HL-60/S4 treated with phorbol 12-myristate 13-acetate at 8.2 ng/mL for 4 days and 3 days (cell line): Measurements from ENCODE around the gene HNRNPF.
"Not testable (repeated sequence)": the region's sequence is repeated elsewhere in the genome, so short reads cannot be mapped to it uniquely, and the experiment has no call there.

Experiments used
- in situ Hi-C: fragments of 300-500 bp; cut with MboI; formaldehyde crosslinking; loops from 2 replicates; pipeline ENCODE4 v1.15.0; 2022; ENCODE audit warnings: low sequenced_read_pairs

The HNRNPF gene

DNA sequence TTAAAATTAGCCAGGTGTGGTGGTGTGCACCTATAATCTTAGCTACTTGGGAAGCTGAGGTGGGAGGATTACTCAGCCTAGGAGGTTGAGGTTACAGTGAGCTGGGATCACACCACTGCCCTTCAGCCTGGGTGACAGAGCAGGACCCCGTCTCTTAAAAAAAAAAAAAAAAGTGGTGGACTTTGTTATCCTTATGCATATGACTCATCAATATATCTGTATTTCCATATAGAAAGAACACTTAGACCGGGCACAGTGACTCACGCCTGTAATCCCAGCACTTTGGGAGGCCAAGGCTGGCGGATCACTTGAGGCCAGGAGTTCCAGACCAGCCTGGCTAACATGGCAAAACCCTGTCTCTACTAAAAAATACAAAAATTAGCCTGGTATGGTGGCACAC is 13.0 kb upstream of the HNRNPF start:
- in situ Hi-C loops: not testable (repeated sequence)

- in situ Hi-C loops: no loop called here
Measured at GRCh38 chr10:43421519-43421918, 12.5 kb upstream of the HNRNPF start.

DNA sequence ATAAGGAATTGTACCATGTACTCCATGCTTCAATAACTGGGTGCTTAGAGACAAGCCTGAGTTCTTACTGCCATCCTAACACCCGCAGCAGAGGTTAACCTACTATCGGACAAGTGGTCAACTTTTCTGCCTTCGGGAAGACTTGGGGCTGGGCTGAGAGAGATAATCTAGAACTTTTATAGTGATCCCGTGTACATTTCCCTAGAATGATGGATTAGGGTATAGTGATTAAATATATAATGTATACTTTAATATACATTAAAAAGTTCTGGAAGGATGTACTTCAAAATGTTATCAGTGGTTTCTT is 12.2 kb upstream of the HNRNPF start:
- in situ Hi-C loops: no loop called here

GRCh38 chr10:43420369-43421200 is 11.6 kb upstream of the HNRNPF start:
- in situ Hi-C loops: no loop called here

DNA sequence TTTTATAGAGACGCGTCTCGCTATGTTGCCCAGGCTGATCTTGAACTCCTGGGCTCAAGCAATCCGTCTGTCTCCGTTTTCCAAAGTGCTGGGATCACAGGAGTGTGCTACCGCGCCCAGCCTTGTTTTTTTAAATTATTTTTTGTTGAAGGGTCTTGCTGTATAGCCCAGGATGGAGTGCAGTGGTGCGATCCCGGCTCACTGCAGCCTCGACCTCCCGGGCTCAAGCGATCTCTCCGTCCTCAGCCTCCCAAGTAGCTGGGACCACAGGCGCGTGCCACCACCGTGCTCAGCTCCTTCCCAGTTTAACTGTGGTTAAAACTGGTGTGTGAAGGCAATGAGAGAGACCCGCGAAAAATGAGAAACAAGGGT is 11.0 kb upstream of the HNRNPF start:
- in situ Hi-C loops: no loop called here

DNA sequence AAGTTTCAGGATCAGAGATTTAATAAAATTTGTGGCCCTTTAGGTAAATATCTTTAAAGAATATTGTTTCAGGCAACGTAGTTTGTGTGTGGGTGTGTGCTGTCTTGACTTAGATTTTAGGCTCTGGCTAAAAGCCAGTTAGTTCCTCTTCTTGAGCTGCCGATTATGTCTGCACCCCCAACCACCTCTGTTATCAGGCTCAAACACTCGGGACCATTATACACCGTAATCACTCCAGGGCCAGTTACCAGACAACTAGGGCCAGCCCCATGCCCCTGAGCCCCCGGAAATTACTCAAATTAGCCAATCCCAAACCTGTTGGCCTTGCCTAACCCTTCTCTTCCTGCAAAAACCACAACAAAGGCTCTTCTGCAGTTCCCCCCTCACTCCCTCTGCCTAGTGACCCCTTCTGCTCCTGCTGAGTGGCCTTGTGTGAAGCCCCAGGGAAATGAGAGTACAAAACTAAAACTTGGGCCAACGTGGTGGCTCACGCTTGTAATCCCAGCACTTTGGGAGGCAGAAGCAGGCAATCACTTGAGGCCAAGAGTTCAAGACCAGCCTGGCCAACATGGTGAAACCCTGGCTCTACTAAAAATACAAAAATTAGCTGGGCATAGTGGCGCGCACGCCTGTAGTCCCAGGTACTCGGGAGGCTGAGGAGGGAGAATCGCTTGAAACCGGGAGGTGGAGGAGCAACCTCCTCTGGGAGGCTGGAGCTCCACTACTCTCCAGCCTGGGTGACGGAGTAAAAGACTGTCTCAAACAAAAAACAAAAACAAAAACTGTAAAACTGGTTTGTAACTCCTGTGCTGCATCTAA is 9.2 kb upstream of the HNRNPF start:
- in situ Hi-C loops: no loop called here

- in situ Hi-C loops: no loop called here
Measured at GRCh38 chr10:43415544-43415943, 6.6 kb upstream of the HNRNPF start.

DNA sequence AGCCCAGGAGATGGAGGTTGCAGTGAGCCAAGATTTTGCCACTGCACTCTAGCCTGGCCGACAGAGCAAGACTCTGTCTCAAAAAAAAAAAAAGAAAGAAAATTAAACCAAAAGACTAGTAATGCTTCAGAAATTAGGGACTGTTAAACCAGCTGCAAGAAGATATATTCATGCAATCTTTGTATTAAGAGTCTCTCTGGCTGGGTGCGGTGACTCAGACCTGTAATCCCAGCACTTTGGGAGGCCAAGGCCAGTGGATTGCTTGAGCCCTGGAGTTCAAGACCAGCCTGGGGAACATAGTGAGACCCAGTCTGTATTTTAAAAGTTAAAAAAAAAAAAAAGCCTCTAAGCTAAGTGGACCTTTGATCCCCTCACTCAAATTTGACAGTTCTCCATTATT is 2.5 kb upstream of the HNRNPF start:
- in situ Hi-C loops: no loop called here

- in situ Hi-C loops: no loop called here
Measured at GRCh38 chr10:43410345-43410744, 1.4 kb upstream of the HNRNPF start.

DNA sequence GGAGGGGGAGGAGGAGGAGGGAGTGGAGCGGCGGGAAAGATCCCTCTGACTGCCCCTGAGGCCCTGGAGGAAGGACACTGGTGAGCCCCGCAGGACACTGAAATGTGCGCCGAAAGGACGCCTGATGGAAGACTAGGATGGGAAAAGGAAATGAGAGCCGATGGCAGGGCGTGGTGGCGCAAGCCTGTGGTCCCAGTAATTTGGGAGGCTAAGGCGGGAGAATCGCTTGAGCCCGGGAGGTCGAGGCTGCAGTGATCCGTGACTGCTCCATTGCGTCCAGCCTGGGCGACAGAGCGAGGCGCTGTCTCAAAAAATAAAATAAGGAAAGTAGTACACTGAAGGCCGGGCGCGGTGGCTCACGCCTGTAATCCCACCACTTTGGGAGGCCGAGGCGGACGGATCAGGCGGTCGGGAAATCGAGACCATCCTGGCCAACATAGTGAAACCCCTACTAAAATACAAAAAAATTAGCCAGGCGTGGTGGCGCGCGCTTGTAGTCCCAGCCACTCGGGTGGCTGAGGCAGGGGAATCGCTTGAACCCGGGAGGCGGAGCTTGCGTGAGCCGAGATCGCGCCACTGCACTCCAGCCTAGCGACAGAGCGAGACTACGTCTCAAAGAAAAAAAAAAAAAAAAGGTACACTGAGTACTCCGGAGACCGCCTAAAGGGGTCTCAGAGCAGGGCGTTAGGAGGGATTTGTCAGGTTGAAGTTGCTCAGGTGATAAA is 561 bp upstream of the HNRNPF start:
- in situ Hi-C loops: no loop called here

GRCh38 chr10:43408331-43408709 is 666 bp downstream of the HNRNPF start:
- in situ Hi-C loops: no loop called here

DNA sequence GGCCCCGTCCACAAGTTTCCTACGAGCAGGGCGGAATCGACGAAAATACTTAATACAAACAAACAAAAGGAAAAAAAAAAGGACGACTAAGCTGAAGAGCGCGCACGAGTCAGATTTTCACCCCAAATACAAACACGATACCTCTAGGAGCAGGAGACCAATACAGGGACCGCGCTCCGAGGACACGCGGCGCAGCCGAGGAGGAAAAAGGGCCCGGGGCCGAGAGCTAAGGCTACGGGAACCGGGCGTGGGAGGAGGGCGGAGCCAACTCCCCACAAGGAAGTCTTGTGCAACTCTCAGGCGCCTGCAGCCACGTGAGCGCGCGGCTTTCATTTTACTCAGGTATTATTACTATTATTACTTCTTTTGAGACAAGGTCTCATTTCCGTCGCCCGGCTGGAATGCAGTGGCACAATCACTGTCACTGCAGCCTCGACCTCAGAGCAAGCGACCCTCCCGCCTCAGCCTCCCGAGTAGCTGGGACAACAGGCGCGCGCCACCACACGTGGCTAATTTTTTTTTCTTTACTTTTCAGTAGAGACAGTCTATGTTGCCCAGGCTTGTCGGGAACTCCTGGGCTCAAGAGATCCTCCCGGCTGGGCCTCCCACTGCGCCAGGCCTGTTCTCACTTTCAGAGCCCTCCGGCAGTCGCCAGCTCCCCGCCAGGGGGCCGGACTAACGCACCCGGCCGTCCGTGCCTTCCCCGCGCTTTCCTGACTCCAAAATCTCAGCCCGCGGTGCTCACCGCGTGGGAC is 1.2 kb downstream of the HNRNPF start:
- in situ Hi-C loops: no loop called here

GRCh38 chr10:43407148-43407575 is 1.8 kb downstream of the HNRNPF start:
- in situ Hi-C loops: no loop called here

DNA sequence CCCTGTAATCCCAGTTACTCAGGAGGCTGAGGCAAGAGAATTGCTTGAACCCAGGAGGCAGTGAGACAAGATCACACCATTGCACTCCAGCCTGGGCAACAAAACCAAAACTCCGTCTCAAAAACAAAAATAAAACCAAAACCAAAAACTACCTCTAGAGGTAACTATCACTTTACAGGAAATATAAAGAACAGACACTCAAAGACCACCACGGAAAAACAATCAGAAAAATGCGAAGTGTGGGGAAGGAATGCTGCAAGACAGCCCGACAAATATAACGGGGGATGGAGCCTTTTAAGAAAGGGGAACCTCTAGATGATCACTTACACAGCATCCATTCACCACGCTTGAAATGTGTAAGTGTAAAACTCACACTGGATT is 4.3 kb downstream of the HNRNPF start:
- in situ Hi-C loops: no loop called here

GRCh38 chr10:43403911-43404703 is 4.9 kb downstream of the HNRNPF start:
- in situ Hi-C loops: no loop called here

- in situ Hi-C loops: no loop called here
Measured at GRCh38 chr10:43402880-43403452, 6.0 kb downstream of the HNRNPF start.

GRCh38 chr10:43402176-43402575 is 6.8 kb downstream of the HNRNPF start:
- in situ Hi-C loops: no loop called here

DNA sequence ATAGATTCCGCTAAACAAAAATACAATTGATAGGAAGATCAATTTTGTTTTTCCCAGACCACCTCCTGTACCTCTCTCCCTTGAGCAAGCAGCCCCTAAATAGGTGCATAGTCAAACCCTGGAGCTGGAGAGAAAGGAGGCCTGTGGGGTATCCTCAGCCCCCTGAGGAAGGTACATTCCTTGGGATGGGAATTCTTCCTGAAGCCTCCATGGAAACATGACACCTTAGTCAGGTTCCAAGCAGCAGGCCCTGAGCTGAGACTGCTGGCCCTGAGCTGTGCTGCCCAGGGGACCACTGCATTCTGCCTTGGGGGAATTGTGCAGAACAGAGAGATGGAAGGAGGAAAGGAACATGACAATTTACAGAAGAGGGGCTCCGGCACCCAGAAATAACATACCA is 7.4 kb downstream of the HNRNPF start:
- in situ Hi-C loops: no loop called here

DNA sequence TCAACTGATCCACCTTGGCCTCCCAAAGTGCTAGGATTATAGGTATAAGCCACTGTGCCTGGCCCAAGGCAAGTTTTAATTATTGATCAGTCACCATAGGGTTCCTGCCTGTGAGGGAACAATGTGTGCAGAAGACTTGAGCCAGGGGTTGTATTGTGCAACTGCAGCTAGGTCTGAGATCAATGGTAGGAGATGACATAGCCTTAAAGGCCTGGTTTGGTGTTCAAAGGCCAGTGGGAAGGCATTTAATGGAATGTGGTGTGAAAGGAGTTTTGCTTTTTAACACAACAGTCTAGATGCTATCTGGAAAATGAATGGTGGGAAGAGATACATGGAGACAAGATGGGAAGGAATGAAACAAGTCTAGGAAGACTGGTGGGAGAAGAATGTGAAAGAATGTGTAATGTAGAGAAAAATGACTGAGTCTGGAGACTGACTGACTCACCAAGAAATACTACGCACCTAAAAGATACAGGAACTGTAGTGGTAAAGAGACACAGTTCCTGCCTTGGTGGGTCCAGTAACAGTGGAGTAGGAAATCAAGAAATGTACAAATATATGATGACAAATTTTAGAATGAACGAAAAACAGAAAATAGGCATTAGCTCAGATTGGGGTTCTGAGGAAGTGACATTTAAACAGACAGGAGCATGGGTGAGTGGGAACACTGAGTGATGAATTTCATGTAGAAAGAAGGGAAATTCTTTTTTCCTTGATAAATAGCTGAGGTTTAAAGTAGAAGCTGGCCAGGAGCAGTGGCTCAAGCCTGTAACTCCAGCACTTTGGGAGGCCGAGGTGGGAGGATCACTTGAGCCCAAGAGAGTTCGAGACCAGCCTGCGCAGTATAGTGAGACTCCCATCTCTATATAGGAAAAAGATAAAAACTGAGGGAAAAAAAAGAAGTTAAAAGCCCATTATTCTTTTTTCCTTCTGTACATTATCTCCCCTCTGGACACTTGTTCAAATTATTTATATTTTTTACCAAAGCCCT is 9.4 kb downstream of the HNRNPF start:
- in situ Hi-C loops: loop anchor here (10.0 kb wide), 1 partner anchor 45 kb away; no protein-coding TSS in a partner anchor
